Stimulated activated naive B cell treated with anti-CD40 and anti-IgM and Interleukin-4, amounts not matched to agents 10 μg/mL and 1 μg/mL and 100 μg/mL, for 72 hours (primary cell): ENCODE results near the gene DISC1.

ENCODE experiments used
- ATAC-seq, 2 donors: fragments of 150-1000 bp; cut with Tn5 transposase; replicated peaks; 2 replicates each; pipeline ENCODE4 v1.10.0; 2021; ENCODE audit warnings: moderate library complexity in 1 of 2
- DNase-seq: peaks from one replicate; pipeline ENCODE4 v3.0.0; 2021
- H3K27ac Mint-ChIP-seq: one replicate; pipeline ENCODE4 v1.8.0; 2022; ENCODE audit warnings: mild to moderate bottlenecking, mixed read lengths
- H3K27me3 Mint-ChIP-seq, 2 donors: one replicate each; pipeline ENCODE4 v1.8.0; 2022; ENCODE audit warnings: mixed read lengths in 2 of 2
- H3K36me3 Mint-ChIP-seq, 2 donors: one replicate each; pipeline ENCODE4 v1.8.0; 2022; ENCODE audit warnings: mixed read lengths in 2 of 2, mild to moderate bottlenecking in 1 of 2
- H3K4me1 Mint-ChIP-seq, 2 donors: one replicate each; pipeline ENCODE4 v1.8.0; 2022; ENCODE audit warnings: mixed read lengths in 2 of 2, mild to moderate bottlenecking in 1 of 2
- H3K4me3 Mint-ChIP-seq, 2 donors: one replicate each; pipeline ENCODE4 v1.8.0; 2022; ENCODE audit warnings: mild to moderate bottlenecking in 2 of 2, mixed read lengths in 2 of 2, moderate library complexity in 1 of 2
- H3K9me3 Mint-ChIP-seq, 2 donors: one replicate each; pipeline ENCODE4 v1.8.0; 2022; ENCODE audit warnings: mixed read lengths in 2 of 2, mild to moderate bottlenecking in 1 of 2

The DISC1 gene

DNA sequence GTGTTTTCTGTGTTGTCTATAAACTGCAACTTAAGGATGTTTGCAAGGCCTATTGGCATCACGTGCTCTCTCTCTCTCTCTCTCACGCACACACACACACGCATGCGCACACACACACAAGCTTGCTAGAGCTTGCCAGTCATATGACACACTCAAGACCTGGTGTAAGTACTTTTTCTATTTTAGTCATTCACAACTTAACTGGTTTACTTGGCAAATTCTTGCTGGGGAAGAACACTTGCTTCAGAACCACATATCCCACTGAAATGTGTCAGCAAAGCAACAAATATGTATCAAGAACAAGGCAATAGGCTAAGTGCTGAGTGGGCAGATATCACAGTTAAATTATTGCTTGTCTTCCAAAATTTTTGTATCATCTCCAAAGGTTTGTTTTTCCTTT, 107.8 kb downstream of the DISC1 start:
- Mint-ChIP-seq H3K27ac (no peak overlapping the region), H3K27me3 (no peaks in the 10 kb centered on the region), H3K4me3 (no peak overlapping the region), H3K9me3 (no peaks in the 10 kb centered on the region), H3K4me1 (no peaks in the 10 kb centered on the region), H3K36me3 (peaks cover 3 to 4% of the 10 kb centered on the region in 2 donors)
- no peak for ATAC-seq
- DNase-seq = no peak

DNA sequence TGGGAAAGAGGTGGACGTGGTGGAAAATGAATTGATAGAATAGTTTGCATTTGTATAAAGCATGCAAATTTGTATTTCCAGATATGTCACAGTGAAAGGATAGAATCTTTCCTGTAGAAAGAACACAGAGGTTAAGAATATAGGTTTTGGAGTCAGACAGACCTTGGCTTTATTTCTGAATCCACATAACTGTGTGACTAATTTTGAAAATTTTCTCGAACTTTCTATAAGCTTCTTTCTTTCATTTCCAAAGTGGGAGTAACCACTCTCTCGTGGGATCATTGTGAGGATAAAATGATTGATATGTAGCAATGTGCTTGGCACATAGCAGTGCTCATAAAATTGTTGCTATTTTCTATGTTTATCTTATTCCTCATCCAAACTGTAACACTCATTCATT, 108.8 kb downstream of the DISC1 start:
- Mint-ChIP-seq H3K9me3 (no peaks in the 10 kb centered on the region), H3K27ac (no peak overlapping the region), H3K4me1 (no peaks in the 10 kb centered on the region), H3K27me3 (no peaks in the 10 kb centered on the region), H3K36me3 (peaks cover 7 to 11% of the 10 kb centered on the region in 2 donors), H3K4me3 (no peak overlapping the region)
- DNase-seq = no peak
- ATAC-seq = no peak

DNA sequence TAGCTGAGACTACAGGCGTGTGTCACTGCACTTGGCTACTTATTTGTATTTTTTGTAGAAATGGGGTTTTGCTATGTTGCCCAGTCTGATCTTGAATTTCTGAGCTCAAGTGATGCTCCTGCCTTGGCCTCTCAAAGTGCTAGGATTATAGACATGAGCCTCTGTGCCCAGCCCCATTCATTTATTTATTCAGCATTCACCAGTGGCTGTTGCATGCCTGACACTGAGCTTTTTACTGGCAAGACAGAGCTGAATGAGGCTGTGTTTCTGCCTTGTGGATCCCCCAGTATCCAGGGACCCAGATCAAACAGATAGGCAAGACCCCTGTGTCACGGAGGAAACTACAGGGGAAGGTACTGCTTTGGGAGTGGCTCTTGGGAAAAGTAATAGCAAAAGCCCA, 109.4 kb downstream of the DISC1 start:
- no peaks in the 10 kb centered on the region for H3K9me3 Mint-ChIP-seq

DNA sequence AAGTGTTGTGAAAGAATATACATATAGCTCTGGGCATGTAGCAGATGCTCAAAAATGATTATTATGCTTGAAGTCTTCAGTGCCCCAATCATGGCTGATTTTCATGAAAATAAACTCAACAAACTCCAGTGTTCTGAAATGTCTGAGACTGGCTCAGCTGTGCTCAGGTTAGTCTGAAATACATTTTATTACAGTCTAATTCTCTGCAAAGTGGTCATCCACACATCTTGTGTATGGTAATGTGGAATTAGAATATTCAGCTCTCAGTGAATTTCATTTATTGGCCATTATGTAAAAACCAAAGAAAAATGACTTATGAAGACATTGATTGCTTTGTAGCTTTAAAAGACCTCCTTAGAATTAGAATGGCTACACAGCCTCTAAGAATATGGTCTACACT, 109.9 kb downstream of the DISC1 start:
- no peaks in the 10 kb centered on the region for H3K4me1 Mint-ChIP-seq
- peaks cover 7 to 11% of the 10 kb centered on the region in 2 donors for H3K36me3 Mint-ChIP-seq
- H3K27me3 Mint-ChIP-seq = no peaks in the 10 kb centered on the region
- H3K4me3 Mint-ChIP-seq = no peak overlapping the region
- DNase-seq (no peak), ATAC-seq (no peak)
- no peaks in the 10 kb centered on the region for H3K9me3 Mint-ChIP-seq
- no peak overlapping the region for H3K27ac Mint-ChIP-seq

More for the DNA sequence above, 109.4 kb downstream of the DISC1 start:
- no peak for DNase-seq
- Mint-ChIP-seq H3K27ac (no peak overlapping the region), H3K36me3 (peaks cover 7 to 11% of the 10 kb centered on the region in 2 donors), H3K27me3 (no peaks in the 10 kb centered on the region), H3K4me3 (no peak overlapping the region), H3K4me1 (no peaks in the 10 kb centered on the region)
- no peak for ATAC-seq

DNA sequence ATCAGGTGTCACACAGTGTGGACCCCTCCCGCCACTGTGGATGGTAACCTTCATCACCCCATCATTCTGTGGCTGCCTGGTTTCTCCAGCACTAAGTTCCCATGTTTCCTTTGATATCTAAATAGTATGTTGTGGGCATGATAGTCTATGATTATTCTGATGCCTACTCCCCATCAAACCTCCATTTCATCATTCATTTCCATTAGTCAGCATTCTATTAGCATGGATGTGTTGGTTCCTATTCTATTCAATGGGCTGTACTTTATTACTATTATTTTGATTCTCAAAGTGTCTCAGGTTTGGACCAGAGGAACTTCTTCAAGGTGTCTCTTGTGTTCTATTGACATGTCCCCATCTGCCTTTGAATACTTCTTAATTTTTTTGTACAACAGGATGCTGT, 112.0 kb downstream of the DISC1 start:
- DNase-seq = no peak
- Mint-ChIP-seq H3K27me3 (no peaks in the 10 kb centered on the region), H3K27ac (no peak overlapping the region), H3K4me3 (no peak overlapping the region), H3K4me1 (no peaks in the 10 kb centered on the region), H3K9me3 (no peaks in the 10 kb centered on the region), H3K36me3 (peaks cover 7 to 11% of the 10 kb centered on the region in 2 donors)
- no peak for ATAC-seq

DNA sequence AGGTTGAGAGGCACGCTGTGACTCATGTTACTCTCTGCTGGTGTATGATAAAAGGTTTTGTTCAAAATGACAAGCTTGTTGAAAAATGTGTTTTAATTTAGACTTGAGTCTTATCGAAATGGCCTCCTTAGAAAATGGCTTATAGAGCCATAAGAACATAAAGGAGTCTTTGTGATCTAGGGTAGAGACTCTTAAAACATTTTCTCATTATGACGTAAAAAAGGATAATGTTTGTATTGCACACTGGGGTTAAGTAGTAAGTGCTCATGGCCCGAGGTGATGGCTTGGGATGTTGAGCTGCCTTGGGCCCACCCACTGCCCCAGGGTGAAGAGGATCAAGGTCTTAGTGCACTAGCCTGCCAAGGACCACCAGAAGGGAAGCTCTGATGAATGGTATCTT, 117.4 kb downstream of the DISC1 start:
- DNase-seq (no peak), ATAC-seq (no peak)
- Mint-ChIP-seq H3K9me3 (peaks cover 0 to 3% of the 10 kb centered on the region in 2 donors), H3K4me3 (no peak overlapping the region), H3K27ac (no peak overlapping the region), H3K4me1 (no peaks in the 10 kb centered on the region), H3K36me3 (peaks cover 10 to 11% of the 10 kb centered on the region in 2 donors), H3K27me3 (no peaks in the 10 kb centered on the region)

DNA sequence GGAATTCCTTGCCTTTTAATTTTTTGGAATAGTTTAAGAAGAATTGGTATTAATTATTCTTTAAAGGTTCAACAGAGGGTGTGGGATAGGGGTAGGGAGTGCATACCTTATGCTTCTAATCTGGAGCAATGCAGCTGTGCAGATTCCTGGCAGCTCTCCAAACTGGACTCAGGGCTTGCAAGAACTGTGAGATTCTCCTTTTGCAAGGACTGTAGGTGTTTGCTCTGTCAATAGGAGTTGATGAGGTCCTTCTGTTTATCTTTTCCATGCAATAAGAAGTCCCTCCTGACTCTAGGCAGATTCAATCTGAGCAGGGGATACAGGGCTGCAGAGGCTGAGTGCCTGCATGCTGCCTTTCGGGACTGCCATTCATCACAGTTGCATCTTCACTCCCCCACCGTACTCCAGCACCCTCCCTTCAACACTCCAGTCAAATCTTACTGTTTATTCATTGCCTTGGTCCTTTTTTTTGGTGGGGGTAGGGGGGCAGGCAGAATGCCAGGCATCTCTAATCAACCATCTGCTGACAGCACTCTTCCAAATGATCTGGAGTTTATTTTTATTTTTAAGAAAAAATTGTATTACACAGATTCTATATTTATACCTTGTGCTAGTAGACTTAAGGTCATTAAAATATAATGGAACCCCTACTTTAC, 122.3 kb downstream of the DISC1 start:
- ATAC-seq = no peak

DNA sequence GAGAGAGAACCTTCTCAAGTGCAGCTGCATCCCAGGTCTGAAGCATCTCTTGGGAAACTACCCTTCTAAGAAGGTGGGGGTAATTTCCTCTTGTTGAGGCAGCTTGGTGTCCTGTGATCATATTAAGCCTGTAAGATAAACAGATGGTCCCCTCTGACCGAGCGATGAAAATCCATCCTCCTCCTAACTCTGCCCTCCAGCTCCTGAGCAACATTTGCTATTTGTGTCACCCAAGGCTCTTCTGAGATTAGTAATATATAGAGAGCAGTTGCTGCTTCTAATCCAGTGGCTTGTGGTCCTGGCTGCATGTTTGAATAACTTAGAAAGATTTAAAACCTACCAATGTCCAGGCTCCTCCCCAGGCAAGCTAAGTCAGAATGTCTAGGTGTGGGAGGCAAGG, 123.7 kb downstream of the DISC1 start:
- peaks cover 18 to 20% of the 10 kb centered on the region in 2 donors for H3K9me3 Mint-ChIP-seq
- peaks cover 26 to 33% of the 10 kb centered on the region in 2 donors for H3K36me3 Mint-ChIP-seq

More for the DNA sequence above, 122.3 kb downstream of the DISC1 start:
- H3K27ac Mint-ChIP-seq = no peak overlapping the region
- no peak overlapping the region for H3K4me3 Mint-ChIP-seq
- H3K36me3 Mint-ChIP-seq = peaks cover 18 to 25% of the 10 kb centered on the region in 2 donors
- H3K9me3 Mint-ChIP-seq = peaks cover 13 to 17% of the 10 kb centered on the region in 2 donors
- H3K4me1 Mint-ChIP-seq = no peaks in the 10 kb centered on the region
- no peaks in the 10 kb centered on the region for H3K27me3 Mint-ChIP-seq
- DNase-seq = no peak

DNA sequence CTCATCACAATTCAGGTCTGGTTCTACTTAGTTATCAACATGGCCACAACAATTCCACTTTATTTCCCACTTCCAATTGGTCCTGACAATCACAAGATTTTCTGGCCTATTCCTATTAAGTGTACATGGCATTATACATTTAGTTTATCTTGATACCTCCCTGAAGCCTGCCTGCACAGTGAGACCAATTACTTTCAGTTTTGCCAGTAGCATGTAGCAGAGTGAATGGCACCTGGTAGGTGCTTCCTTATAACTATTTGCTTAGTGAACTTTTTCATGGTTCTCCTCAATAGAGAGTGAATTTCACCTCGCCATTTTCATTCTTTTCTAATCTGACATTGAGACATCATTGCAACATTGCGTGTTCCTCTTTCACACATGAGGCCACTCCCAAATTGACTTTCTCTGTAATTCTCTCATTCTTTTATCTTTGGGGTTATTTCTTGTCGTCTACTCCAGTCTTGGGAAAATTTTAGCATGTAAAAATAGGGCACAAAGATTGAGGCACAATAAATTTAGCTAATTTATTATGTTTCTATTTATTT, 124.3 kb downstream of the DISC1 start:
- H3K9me3 Mint-ChIP-seq = peaks cover 18 to 20% of the 10 kb centered on the region in 2 donors
- H3K27ac Mint-ChIP-seq = no peak overlapping the region
- ATAC-seq = no peak

More for the DNA sequence above, 123.7 kb downstream of the DISC1 start:
- H3K4me1 Mint-ChIP-seq = no peaks in the 10 kb centered on the region
- no peak for DNase-seq
- H3K27ac Mint-ChIP-seq = no peak overlapping the region
- no peak overlapping the region for H3K4me3 Mint-ChIP-seq
- ATAC-seq = no peak
- H3K27me3 Mint-ChIP-seq = no peaks in the 10 kb centered on the region

DNA sequence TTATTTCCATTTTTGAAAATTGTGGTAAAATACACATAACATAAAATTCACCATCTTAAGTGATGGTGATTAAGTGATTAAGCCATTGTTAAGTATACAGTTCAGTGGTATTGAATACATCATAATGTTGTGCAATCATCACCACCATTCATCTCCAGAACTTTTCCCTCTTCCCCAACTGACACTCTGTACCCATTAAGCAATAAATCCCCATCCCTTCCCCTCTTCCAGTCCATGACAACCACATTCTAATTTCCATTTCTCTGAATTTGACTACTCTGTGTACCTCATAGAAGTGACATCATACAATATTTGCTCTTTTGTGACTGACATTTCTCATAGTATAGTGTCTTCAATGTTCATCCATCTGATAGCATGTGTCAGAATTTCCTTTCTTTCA, 124.8 kb downstream of the DISC1 start:
- H3K9me3 Mint-ChIP-seq = peaks cover 18 to 20% of the 10 kb centered on the region in 2 donors
- no peaks in the 10 kb centered on the region for H3K27me3 Mint-ChIP-seq
- DNase-seq (no peak), ATAC-seq (no peak)
- peaks cover 26 to 33% of the 10 kb centered on the region in 2 donors for H3K36me3 Mint-ChIP-seq
- no peaks in the 10 kb centered on the region for H3K4me1 Mint-ChIP-seq
- no peak overlapping the region for H3K27ac Mint-ChIP-seq
- no peak overlapping the region for H3K4me3 Mint-ChIP-seq

More for the DNA sequence above, 124.3 kb downstream of the DISC1 start:
- H3K4me3 Mint-ChIP-seq = no peak overlapping the region
- peaks cover 26 to 33% of the 10 kb centered on the region in 2 donors for H3K36me3 Mint-ChIP-seq
- no peaks in the 10 kb centered on the region for H3K4me1 Mint-ChIP-seq
- no peak for DNase-seq
- no peaks in the 10 kb centered on the region for H3K27me3 Mint-ChIP-seq

DNA sequence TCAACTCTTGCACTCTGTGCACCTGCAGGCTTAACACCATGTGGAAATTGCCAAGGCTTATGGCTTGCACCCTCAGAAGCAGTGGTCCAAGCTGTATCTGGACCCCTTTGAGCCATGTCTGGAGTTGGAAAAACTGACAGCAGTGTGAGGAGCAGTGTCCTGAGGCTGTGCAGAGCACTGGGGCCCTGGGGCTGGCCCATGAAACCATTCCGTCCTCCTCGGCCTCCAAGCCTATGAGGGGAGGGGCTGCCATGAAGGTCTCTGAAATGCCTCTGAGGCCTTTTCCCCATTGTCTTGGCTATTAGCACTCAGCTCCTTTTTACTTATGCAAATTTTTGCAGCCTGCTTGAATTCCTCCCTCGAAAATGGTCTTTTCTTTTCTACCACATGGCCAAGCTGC, 126.7 kb downstream of the DISC1 start:
- no peak for ATAC-seq
- no peaks in the 10 kb centered on the region for H3K27me3 Mint-ChIP-seq
- peaks cover 17 to 18% of the 10 kb centered on the region in 2 donors for H3K9me3 Mint-ChIP-seq
- H3K4me3 Mint-ChIP-seq = no peak overlapping the region
- no peaks in the 10 kb centered on the region for H3K4me1 Mint-ChIP-seq
- no peak overlapping the region for H3K27ac Mint-ChIP-seq
- DNase-seq = no peak
- peaks cover 23 to 33% of the 10 kb centered on the region in 2 donors for H3K36me3 Mint-ChIP-seq

DNA sequence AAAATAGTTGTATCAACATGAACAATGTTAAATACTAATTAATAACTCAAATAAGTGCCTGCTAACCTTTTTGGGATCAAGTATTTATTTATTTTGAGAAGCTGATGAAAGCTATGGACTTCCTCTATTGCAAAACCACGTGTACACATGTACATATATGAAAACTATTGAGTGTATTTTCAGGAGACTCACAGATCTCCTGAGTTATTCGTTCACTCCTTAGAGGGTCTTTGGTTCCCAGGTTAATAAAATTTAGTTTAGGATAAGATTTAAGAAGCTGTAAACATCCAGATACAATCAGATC, 130.5 kb downstream of the DISC1 start:
- peaks cover 13 to 14% of the 10 kb centered on the region in 2 donors for H3K9me3 Mint-ChIP-seq
- H3K27ac Mint-ChIP-seq = peak overlapping the region; percentile 38

DNA sequence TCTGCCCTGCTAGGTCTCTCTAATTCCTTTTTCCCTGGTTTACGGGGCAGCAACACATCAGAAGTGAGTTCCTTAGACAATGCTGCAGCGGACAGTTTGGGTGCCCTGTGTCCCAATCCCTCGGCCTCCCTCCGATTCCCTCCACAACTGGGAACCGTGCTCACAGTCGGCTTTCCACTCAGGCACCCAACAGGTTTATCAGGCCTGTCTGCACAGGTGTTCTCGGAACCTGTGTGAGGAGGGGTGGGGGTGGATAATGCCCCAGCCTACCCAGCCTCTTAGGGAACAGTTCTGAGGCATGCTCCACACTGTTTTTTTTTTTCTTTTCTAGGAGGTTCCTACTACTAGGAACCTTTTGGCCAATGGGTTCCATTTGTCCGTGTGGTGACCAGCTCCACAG, 131.2 kb downstream of the DISC1 start:
- H3K9me3 Mint-ChIP-seq = peaks cover 9 to 10% of the 10 kb centered on the region in 2 donors
- no peak overlapping the region for H3K4me3 Mint-ChIP-seq
- DNase-seq (no peak), ATAC-seq (no peak)
- H3K27ac Mint-ChIP-seq = no peak overlapping the region
- H3K36me3 Mint-ChIP-seq = peaks cover 13 to 18% of the 10 kb centered on the region in 2 donors
- H3K27me3 Mint-ChIP-seq = no peaks in the 10 kb centered on the region
- no peaks in the 10 kb centered on the region for H3K4me1 Mint-ChIP-seq

More for the DNA sequence above, 130.5 kb downstream of the DISC1 start:
- DNase-seq (no peak), ATAC-seq (peak; percentile 84)
- H3K27me3 Mint-ChIP-seq = no peaks in the 10 kb centered on the region
- no peaks in the 10 kb centered on the region for H3K4me1 Mint-ChIP-seq
- H3K4me3 Mint-ChIP-seq = peak overlapping the region; percentile 49 to 62
- peaks cover 19 to 25% of the 10 kb centered on the region in 2 donors for H3K36me3 Mint-ChIP-seq

DNA sequence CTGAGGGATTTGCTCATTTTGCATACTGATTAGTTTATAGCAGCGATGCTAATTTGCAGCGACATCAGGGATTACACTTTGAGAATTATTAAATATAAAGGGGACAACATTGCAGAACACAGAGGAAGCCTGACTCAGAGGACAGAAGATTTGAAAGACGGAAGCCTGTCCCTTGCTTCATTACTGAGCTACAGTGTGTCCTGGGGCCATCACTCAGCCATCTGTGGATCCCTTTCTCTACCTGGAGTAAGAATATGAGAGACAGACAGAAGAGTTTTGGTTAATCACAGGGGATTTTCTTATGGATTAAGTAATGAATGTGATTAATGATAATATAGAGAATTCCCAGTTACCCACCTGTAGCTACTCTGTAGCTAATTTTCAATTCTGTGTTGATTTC, 134.7 kb downstream of the DISC1 start:
- ATAC-seq (no peak), DNase-seq (no peak)
- H3K4me3 Mint-ChIP-seq = no peak overlapping the region
- H3K4me1 Mint-ChIP-seq = no peaks in the 10 kb centered on the region
- H3K27me3 Mint-ChIP-seq = no peaks in the 10 kb centered on the region
- no peaks in the 10 kb centered on the region for H3K36me3 Mint-ChIP-seq
- H3K27ac Mint-ChIP-seq = no peak overlapping the region
- no peaks in the 10 kb centered on the region for H3K9me3 Mint-ChIP-seq

DNA sequence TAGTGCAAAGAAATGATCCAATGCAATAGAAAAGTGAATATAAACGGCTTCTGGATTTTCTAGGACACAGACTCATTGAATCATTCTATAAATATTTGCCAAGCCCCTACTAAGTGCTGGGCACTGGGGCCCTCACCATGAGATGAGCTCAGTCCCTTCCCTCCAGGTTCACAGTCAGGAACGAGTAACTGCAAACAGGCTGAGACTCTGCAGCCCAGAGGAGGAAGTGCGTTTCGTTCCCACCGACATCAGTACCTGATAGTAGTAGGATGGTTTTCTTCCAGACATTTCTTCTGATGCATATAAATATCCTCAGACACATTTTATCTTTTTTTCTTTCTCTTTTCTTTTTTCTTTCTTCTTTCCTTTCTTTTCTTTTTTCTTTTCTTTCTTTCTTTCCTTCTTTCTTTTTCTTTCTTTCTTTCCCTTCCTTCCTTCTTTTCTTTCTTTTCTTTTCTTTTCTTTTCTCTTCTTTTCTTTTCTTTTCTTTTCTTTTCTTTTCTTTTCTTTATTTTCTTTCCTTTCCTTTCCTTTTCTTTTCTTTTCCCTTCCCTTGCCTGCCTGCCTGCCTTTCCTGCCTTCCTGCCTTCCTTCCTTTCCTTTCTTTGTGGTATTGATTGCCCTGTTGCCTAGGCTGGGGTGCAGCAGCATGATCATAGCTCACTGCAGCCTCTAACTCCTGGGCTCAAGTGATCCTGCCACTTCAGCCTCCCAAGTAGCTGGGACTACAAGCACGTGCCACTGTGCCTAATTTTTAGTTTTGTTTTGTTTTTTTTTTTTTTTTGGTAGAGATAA, 135.4 kb downstream of the DISC1 start:
- no peaks in the 10 kb centered on the region for H3K4me1 Mint-ChIP-seq
- no peak overlapping the region for H3K27ac Mint-ChIP-seq
- H3K4me3 Mint-ChIP-seq = no peak overlapping the region
- no peak for ATAC-seq
- DNase-seq = no peak
- H3K9me3 Mint-ChIP-seq = no peaks in the 10 kb centered on the region
- no peaks in the 10 kb centered on the region for H3K27me3 Mint-ChIP-seq
- H3K36me3 Mint-ChIP-seq = no peaks in the 10 kb centered on the region
